Activated T-helper 17 cell treated with anti-CD3 and anti-CD28 coated beads, Interleukin-2, amount 50 U/mL, for 72 hours (primary cell): ENCODE measurements around the gene CFAP43. TPM values are rescaled to one million over a fixed set of nuclear protein-coding genes. Genes with fewer than 3 reads are reported as not detected.

ENCODE experiments used
- ATAC-seq: fragments of 150-1000 bp; cut with Tn5 transposase; replicated peaks from 2 replicates; pipeline ENCODE4 v1.10.0; 2021; ENCODE audit warnings: mild to moderate bottlenecking, moderate library complexity
- H3K27ac Mint-ChIP-seq: one replicate; pipeline ENCODE4 v1.8.0; 2022; ENCODE audit warnings: mixed read lengths
- H3K27me3 Mint-ChIP-seq: one replicate; pipeline ENCODE4 v1.8.0; 2022; ENCODE audit warnings: mixed read lengths
- H3K36me3 Mint-ChIP-seq: one replicate; pipeline ENCODE4 v1.8.0; 2022; ENCODE audit warnings: low read depth, mild to moderate bottlenecking, mixed read lengths
- H3K4me1 Mint-ChIP-seq: one replicate; pipeline ENCODE4 v1.8.0; 2022; ENCODE audit warnings: mixed read lengths
- H3K4me3 Mint-ChIP-seq: one replicate; pipeline ENCODE4 v1.8.0; 2022; ENCODE audit warnings: mild to moderate bottlenecking, mixed read lengths
- H3K9me3 Mint-ChIP-seq: one replicate; pipeline ENCODE4 v1.8.0; 2022; ENCODE audit warnings: mixed read lengths
- total RNA-seq, 2 donors: library from RNA; stranded (reverse); gene quantifications; one replicate each; pipeline ENCODE4 v1.2.3, GENCODE V29; 2022

Gene CFAP43
- total RNA-seq, 2 donors from 2014 or later = 0.16 TPM; not detected in 1

GRCh38 chr10:104262055-104262454 is 29.9 kb upstream of the CFAP43 start:
- Mint-ChIP-seq H3K27me3 (no peaks in the 10 kb centered on the region), H3K36me3 (peaks cover 100% of the 10 kb centered on the region), H3K27ac (no peak overlapping the region), H3K4me1 (peaks cover 55% of the 10 kb centered on the region), H3K4me3 (peak overlapping the region; percentile 78), H3K9me3 (no peaks in the 10 kb centered on the region)
- ATAC-seq = no peak

GRCh38 chr10:104260775-104261115 is 28.6 kb upstream of the CFAP43 start:
- Mint-ChIP-seq H3K9me3 (no peaks in the 10 kb centered on the region), H3K36me3 (peaks cover 100% of the 10 kb centered on the region), H3K27me3 (no peaks in the 10 kb centered on the region), H3K4me1 (peaks cover 56% of the 10 kb centered on the region), H3K27ac (peak overlapping the region; percentile 67), H3K4me3 (peak overlapping the region; percentile 78)
- peak; percentile 89 for ATAC-seq

GRCh38 chr10:104259999-104260774 is 28.0 kb upstream of the CFAP43 start:
- Mint-ChIP-seq H3K9me3 (no peaks in the 10 kb centered on the region), H3K27me3 (no peaks in the 10 kb centered on the region), H3K4me3 (peak overlapping the region; percentile 78), H3K4me1 (peaks cover 54% of the 10 kb centered on the region), H3K27ac (peak overlapping the region; percentile 67), H3K36me3 (peaks cover 100% of the 10 kb centered on the region)
- ATAC-seq = peak; percentile 40

- Mint-ChIP-seq H3K9me3 (no peaks in the 10 kb centered on the region), H3K4me3 (peak overlapping the region; percentile 78), H3K4me1 (peaks cover 52% of the 10 kb centered on the region), H3K27ac (peak overlapping the region; percentile 67), H3K36me3 (peaks cover 97% of the 10 kb centered on the region), H3K27me3 (no peaks in the 10 kb centered on the region)
- ATAC-seq = no peak
Observed at GRCh38 chr10:104259456-104259855, 27.3 kb upstream of the CFAP43 start.

GRCh38 chr10:104258209-104258608 is 26.0 kb upstream of the CFAP43 start:
- H3K4me3 Mint-ChIP-seq = peak overlapping the region; percentile 100
- H3K27me3 Mint-ChIP-seq = no peaks in the 10 kb centered on the region
- ATAC-seq = no peak
- H3K4me1 Mint-ChIP-seq = peaks cover 56% of the 10 kb centered on the region
- peak overlapping the region; percentile 15 for H3K27ac Mint-ChIP-seq
- H3K36me3 Mint-ChIP-seq = peaks cover 88% of the 10 kb centered on the region
- peaks cover under 1% of the 10 kb centered on the region for H3K9me3 Mint-ChIP-seq

- peak overlapping the region; percentile 100 for H3K4me3 Mint-ChIP-seq
- H3K9me3 Mint-ChIP-seq = peaks cover 3% of the 10 kb centered on the region
- ATAC-seq = no peak
- H3K4me1 Mint-ChIP-seq = peaks cover 60% of the 10 kb centered on the region
- H3K27ac Mint-ChIP-seq = peak overlapping the region; percentile 100
- H3K36me3 Mint-ChIP-seq = peaks cover 79% of the 10 kb centered on the region
- no peaks in the 10 kb centered on the region for H3K27me3 Mint-ChIP-seq
Observed at GRCh38 chr10:104257235-104257634, 25.1 kb upstream of the CFAP43 start.

- H3K27ac Mint-ChIP-seq = peak overlapping the region; percentile 100
- peak overlapping the region; percentile 100 for H3K4me3 Mint-ChIP-seq
- no peak for ATAC-seq
- H3K36me3 Mint-ChIP-seq = peaks cover 71% of the 10 kb centered on the region
- H3K9me3 Mint-ChIP-seq = peaks cover 3% of the 10 kb centered on the region
- peaks cover 58% of the 10 kb centered on the region for H3K4me1 Mint-ChIP-seq
- no peaks in the 10 kb centered on the region for H3K27me3 Mint-ChIP-seq
Observed at GRCh38 chr10:104256335-104256961, 24.3 kb upstream of the CFAP43 start.

GRCh38 chr10:104255311-104255981 is 23.3 kb upstream of the CFAP43 start:
- Mint-ChIP-seq H3K27me3 (no peaks in the 10 kb centered on the region), H3K4me1 (peaks cover 48% of the 10 kb centered on the region), H3K36me3 (peaks cover 61% of the 10 kb centered on the region)

GRCh38 chr10:104254493-104255310 is 22.5 kb upstream of the CFAP43 start, which contains the start of gene GSTO1:
TSS of gene GSTO1 (plus strand) at chr10:104254892. CDS start at chr10:104254929, 37 bp downstream.
- ATAC-seq = peak; percentile 76
- Mint-ChIP-seq H3K36me3 (peaks cover 53% of the 10 kb centered on the region), H3K4me3 (peak within 1 kb of the TSS; percentile 100), H3K4me1 (peaks cover 42% of the 10 kb centered on the region), H3K27me3 (peaks cover 4% of the 10 kb centered on the region), H3K9me3 (peaks cover 3% of the 10 kb centered on the region), H3K27ac (peak within 1 kb of the TSS; percentile 100)

More at GRCh38 chr10:104255311-104255981, 23.3 kb upstream of the CFAP43 start:
- ATAC-seq = peak; percentile 81
- Mint-ChIP-seq H3K9me3 (peaks cover 3% of the 10 kb centered on the region), H3K27ac (peak overlapping the region; percentile 100), H3K4me3 (peak overlapping the region; percentile 100)

GRCh38 chr10:104253606-104254410 is 21.6 kb upstream of the CFAP43 start:
- peaks cover 33% of the 10 kb centered on the region for H3K4me1 Mint-ChIP-seq
- peak overlapping the region; percentile 100 for H3K4me3 Mint-ChIP-seq
- peak overlapping the region; percentile 100 for H3K27ac Mint-ChIP-seq
- H3K9me3 Mint-ChIP-seq = peaks cover 3% of the 10 kb centered on the region
- H3K27me3 Mint-ChIP-seq = peaks cover 4% of the 10 kb centered on the region
- H3K36me3 Mint-ChIP-seq = peaks cover 44% of the 10 kb centered on the region
- ATAC-seq = no peak

GRCh38 chr10:104253106-104253505 is 20.9 kb upstream of the CFAP43 start:
- ATAC-seq = no peak

GRCh38 chr10:104252368-104252767 is 20.2 kb upstream of the CFAP43 start:
- peaks cover 25% of the 10 kb centered on the region for H3K4me1 Mint-ChIP-seq
- no peak overlapping the region for H3K4me3 Mint-ChIP-seq
- no peak for ATAC-seq
- no peak overlapping the region for H3K27ac Mint-ChIP-seq
- peaks cover 30% of the 10 kb centered on the region for H3K36me3 Mint-ChIP-seq
- H3K27me3 Mint-ChIP-seq = peaks cover 4% of the 10 kb centered on the region
- peaks cover 3% of the 10 kb centered on the region for H3K9me3 Mint-ChIP-seq

More at GRCh38 chr10:104253106-104253505, 20.9 kb upstream of the CFAP43 start:
- Mint-ChIP-seq H3K4me1 (peaks cover 29% of the 10 kb centered on the region), H3K27me3 (peaks cover 4% of the 10 kb centered on the region), H3K36me3 (peaks cover 37% of the 10 kb centered on the region), H3K27ac (peak overlapping the region; percentile 100), H3K9me3 (peaks cover 3% of the 10 kb centered on the region), H3K4me3 (peak overlapping the region; percentile 100)

- no peak for ATAC-seq
- Mint-ChIP-seq H3K27ac (no peak overlapping the region), H3K9me3 (peaks cover 3% of the 10 kb centered on the region), H3K4me1 (peaks cover 28% of the 10 kb centered on the region), H3K27me3 (peaks cover 4% of the 10 kb centered on the region), H3K36me3 (peaks cover 21% of the 10 kb centered on the region), H3K4me3 (no peak overlapping the region)
Observed at GRCh38 chr10:104251443-104251842, 19.3 kb upstream of the CFAP43 start.
